ENCODE data around the gene TM9SF4.

- TF ChIP-seq CTCF (IDR thresholded peaks at IDR 0.05; ENCODE audit: low read depth, low read length) (no peak), POLR2A (IDR thresholded peaks at IDR 0.05; ENCODE audit: extremely low read depth, insufficient read length) (no peak)
Observed at GRCh38 chr20:32139947-32140346, 30.4 kb downstream of the TM9SF4 start.

Measured in NB4 (cell line).